Spleen (tissue), 7 donors: ENCODE data around the gene ERCC6L2.

Source experiments
- CTCF ChIP-seq, 11 experiments: fragments of 200-600 bp in 7 of 11; fragments of 450-650 bp in 4 of 11; sonication (generic) in 4 of 11; IDR thresholded peaks in 8 of 11; conservative IDR thresholded peaks in 3 of 11; 1 replicate in 7 of 11; 2 replicates in 4 of 11; pipeline versions ENCODE4 v1.4.0 to v1.8.0; 2016 to 2021; ENCODE audit warnings: antibody characterized with exemption in 11 of 11, inconsistent platforms in 4 of 11, mild to moderate bottlenecking in 1 of 11
- POLR2A ChIP-seq, 3 donors: fragments of 450-650 bp; IDR thresholded peaks; one replicate each; pipeline ENCODE4 v1.5.1; 2017; ENCODE audit warnings: antibody characterized with exemption in 3 of 3, mild to moderate bottlenecking in 1 of 3
- donor health status: DM: no; HTN: no; CAD: no; lungs with moderate emphysema.
- donor health status: DM: no; HTN: no; CAD: no.
- donor health status: DM: no; HTN: no; CAD: no.

- no peak for TF ChIP-seq CTCF (IDR thresholded peaks at IDR 0.05 in 8 of 11, conservative IDR thresholded peaks at IDR 0.05 in 3 of 11)
- TF ChIP-seq POLR2A (IDR thresholded peaks at IDR 0.05): no peak
Measured at GRCh38 chr9:95989297-95989696, 113.8 kb downstream of the ERCC6L2 start.
